CD4-positive, CD25-positive, alpha-beta regulatory T cell (primary cell): ENCODE measurements around the gene QDPR. TPM values are rescaled to one million over a fixed set of nuclear protein-coding genes. Genes with fewer than 3 reads are reported as not detected.

Experiments
- ATAC-seq, 2 donors: fragments of 150-1000 bp; cut with Tn5 transposase; one replicate each; pipeline ENCODE4 v1.10.0; 2021; ENCODE audit warnings: low read depth in 2 of 2, moderate number of reproducible peaks in 2 of 2, moderate library complexity in 1 of 2
- DNase-seq, 3 donors: peaks; one replicate each; pipeline versions ENCODE4 v3.0.0 to v3.0.0-alpha.2; 2012 to 2022; ENCODE audit warnings: mixed read lengths in 1 of 3
- H3K27ac ChIP-seq: one replicate; pipeline ENCODE4 v1.7.0; 2013; ENCODE audit warnings: mild to moderate bottlenecking, low read length; ENCODE audit not compliant: insufficient read depth, poor library complexity, severe bottlenecking
- H3K27me3 ChIP-seq: one replicate; pipeline ENCODE4 v1.7.0; 2013; ENCODE audit warnings: low read length; ENCODE audit not compliant: control insufficient read depth, insufficient read depth
- H3K36me3 ChIP-seq: one replicate; pipeline ENCODE4 v1.7.0; 2013; ENCODE audit warnings: mild to moderate bottlenecking, low read length, moderate library complexity; ENCODE audit not compliant: control insufficient read depth, insufficient read depth
- H3K4me1 ChIP-seq: 2 replicates; pipeline ENCODE4 v1.7.0; 2013; ENCODE audit warnings: mild to moderate bottlenecking, low read length; ENCODE audit not compliant: insufficient read depth, control insufficient read depth, poor library complexity, severe bottlenecking
- H3K4me3 ChIP-seq: one replicate; pipeline ENCODE4 v1.7.0; 2013; ENCODE audit warnings: low read depth, mild to moderate bottlenecking, low read length, moderate library complexity
- H3K9me3 ChIP-seq, 2 experiments: 1 replicate in 1 of 2; 2 replicates in 1 of 2; pipeline ENCODE4 v1.7.0; 2013; ENCODE audit warnings: low read length in 2 of 2, mild to moderate bottlenecking in 1 of 2, moderate library complexity in 1 of 2; ENCODE audit not compliant: control insufficient read depth in 2 of 2
- H3K27ac Mint-ChIP-seq, 3 donors: one replicate each; pipeline ENCODE4 v1.8.0; 2020 to 2022; ENCODE audit warnings: mild to moderate bottlenecking in 3 of 3, mixed read lengths in 3 of 3, moderate library complexity in 2 of 3
- H3K27me3 Mint-ChIP-seq: one replicate; pipeline ENCODE4 v1.8.0; 2022; ENCODE audit warnings: mild to moderate bottlenecking, mixed read lengths
- H3K36me3 Mint-ChIP-seq: one replicate; pipeline ENCODE4 v1.8.0; 2020; ENCODE audit warnings: mixed read lengths
- H3K4me1 Mint-ChIP-seq, 4 donors: one replicate each; pipeline ENCODE4 v1.8.0; 2020 to 2022; ENCODE audit warnings: mixed read lengths in 4 of 4, mild to moderate bottlenecking in 1 of 4
- H3K4me3 Mint-ChIP-seq, 4 donors: one replicate each; pipeline ENCODE4 v1.8.0; 2020 to 2022; ENCODE audit warnings: mild to moderate bottlenecking in 4 of 4, mixed read lengths in 4 of 4, moderate library complexity in 3 of 4
- H3K9me3 Mint-ChIP-seq, 7 donors: one replicate each; pipeline ENCODE4 v1.8.0; 2020 to 2022; ENCODE audit warnings: mixed read lengths in 7 of 7, mild to moderate bottlenecking in 3 of 7, moderate library complexity in 2 of 7
- polyA plus RNA-seq, 4 donors: library from polyadenylated mRNA; unstranded; fragments of 300-500 nt; fragmentation: Illumina TruSeq; gene quantifications; one replicate each; pipeline ENCODE4 v1.2.3, GENCODE V29; 2021
- total RNA-seq: library from RNA; stranded (reverse); gene quantifications from one replicate; pipeline ENCODE4 v1.2.3, GENCODE V29; 2022

Gene QDPR
- total RNA-seq = 7.0 TPM
- 10 to 100 TPM; 21.9 to 42.8 (median 30.0) TPM for polyA plus RNA-seq

DNA sequence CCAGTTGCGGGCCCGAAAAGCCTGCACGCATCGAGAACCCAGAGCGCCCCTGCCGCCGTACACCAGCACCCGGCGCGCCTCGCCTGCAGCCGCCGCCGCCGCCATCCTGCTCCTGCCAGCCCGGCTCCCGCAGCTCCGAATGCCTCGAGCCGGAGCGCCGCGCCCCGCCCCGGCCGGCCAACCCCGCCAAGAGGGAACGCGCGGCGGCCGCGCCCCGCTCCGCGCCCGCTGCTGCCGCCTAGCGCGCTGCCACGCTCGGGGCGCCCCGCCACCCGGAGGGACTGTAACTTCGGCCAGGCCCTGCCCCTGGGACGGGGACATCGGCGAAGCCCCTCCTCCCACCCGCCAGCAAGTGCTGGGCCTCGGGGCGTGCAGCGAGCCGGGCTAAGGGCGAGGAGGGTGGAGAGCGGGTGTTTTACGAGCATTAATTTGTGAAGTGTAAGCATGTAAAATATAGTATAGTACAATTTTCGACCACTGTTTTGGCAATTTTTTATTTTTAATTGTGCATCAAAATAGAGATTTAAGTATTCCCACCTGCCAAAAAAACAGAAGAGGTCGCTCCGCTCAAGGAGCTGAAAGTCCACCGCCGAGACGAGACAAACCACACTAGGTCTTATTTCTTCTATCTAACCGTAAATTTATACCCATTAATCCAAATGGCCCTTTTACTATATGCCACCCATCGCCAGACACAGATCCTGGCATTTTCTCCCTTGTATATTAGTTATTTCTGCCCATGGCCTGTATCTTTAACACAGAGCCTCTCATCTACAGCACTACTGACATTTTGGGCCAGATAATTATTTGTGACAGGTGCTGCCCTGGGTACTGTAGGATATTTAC lies at the start of gene QDPR:
QDPR (minus strand) TSS at position 141 of the 846 bp plus-strand sequence; CDS start at position 105, 36 bp downstream.
- Histone ChIP-seq H3K27me3 (peaks cover 13% of the 10 kb centered on the region), H3K36me3 (peaks cover 5% of the 10 kb centered on the region), H3K4me3 (peak within 1 kb of the TSS; percentile 93), H3K4me1 (peaks cover 16% of the 10 kb centered on the region), H3K27ac (no peak within 1 kb of the TSS), H3K9me3 (no peaks in the 10 kb centered on the region)
- Mint-ChIP-seq H3K4me1 (peaks cover 7 to 40% (median 27%) of the 10 kb centered on the region in 4 donors), H3K27me3 (peaks cover 14% of the 10 kb centered on the region), H3K27ac (peak within 1 kb of the TSS; percentile 84 to 94 (median 87)), H3K36me3 (peaks cover 9% of the 10 kb centered on the region), H3K4me3 (peak within 1 kb of the TSS; percentile 88 to 98 (median 93)), H3K9me3 (no peaks in the 10 kb centered on the region)
- peak; percentile 84 to 88 for ATAC-seq
- peak; percentile 46 to 77 (median 57) for DNase-seq

DNA sequence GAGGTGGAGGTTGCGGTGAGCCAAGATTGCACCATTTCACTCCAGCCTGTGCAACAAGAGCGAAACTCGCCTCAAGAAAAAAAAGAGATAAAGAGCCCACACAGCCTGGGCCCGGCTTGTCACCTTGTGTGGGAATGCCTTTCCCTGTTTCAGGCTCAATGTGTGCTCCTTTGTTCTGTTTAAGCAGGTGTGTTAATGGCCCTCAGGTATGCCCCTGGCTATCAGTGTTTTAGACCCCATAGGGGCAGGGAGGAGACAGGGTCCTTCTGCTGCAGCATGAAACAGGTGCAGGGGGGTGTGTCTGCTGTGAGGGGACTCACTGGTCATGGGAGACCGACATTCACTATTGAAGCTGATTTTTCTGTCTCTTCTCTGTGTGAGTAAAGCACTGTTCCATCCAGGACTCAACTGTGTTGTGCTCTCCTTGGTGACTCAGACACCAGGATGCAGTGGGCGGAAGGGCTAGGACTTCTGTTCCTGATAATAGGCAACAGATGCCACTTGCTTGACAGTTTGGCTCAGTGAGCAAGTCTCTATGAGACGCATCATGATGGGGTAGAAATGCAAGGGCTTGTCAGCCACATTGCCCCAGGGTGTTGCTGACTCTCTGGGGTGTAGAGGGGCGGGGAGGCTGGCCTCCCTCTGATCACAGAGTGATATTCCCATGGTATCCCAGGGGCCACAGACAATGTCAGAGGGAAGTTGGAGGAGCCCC lies 49.5 kb upstream of the QDPR start:
- Mint-ChIP-seq H3K27me3 (peaks cover 8% of the 10 kb centered on the region), H3K9me3 (no peaks in the 10 kb centered on the region)

DNA sequence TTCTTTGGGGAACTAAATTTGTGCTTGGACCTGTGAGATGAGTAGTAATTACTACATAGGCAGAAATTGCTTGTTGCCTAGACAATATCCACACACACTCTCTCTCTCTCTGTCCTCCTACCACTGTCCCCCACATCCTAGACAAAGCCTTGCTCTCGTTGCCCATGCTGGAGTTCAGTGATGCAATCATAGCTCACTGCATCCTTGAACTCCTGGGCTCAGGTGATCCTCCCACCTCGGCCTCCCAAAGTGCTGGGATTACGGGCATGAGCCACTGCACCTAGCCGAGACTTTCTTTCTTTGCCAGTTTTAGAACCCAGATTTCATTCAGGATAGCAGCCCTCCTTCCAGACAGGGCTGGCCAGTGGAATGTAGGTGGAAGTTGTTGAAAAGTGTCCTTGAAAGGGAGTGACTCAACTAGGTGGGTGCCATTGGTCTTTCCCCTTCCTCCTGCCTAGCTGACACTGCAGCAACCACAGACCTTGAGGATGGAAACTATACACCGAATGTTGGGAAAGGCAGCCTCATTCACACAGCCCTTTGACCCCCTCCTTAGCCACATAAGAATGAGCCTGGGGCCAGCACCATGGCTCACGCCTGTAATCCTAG lies 48.3 kb upstream of the QDPR start:
- Mint-ChIP-seq H3K36me3 (no peaks in the 10 kb centered on the region), H3K4me3 (no peak overlapping the region), H3K9me3 (no peaks in the 10 kb centered on the region), H3K27ac (no peak overlapping the region), H3K27me3 (peaks cover 14% of the 10 kb centered on the region), H3K4me1 (no peaks in the 10 kb centered on the region)
- Histone ChIP-seq H3K36me3 (no peaks in the 10 kb centered on the region), H3K9me3 (no peaks in the 10 kb centered on the region), H3K27me3 (no peaks in the 10 kb centered on the region), H3K27ac (no peak overlapping the region), H3K4me1 (no peaks in the 10 kb centered on the region), H3K4me3 (no peak overlapping the region)
- DNase-seq = no peak
- ATAC-seq = no peak

More for the DNA sequence above, 49.5 kb upstream of the QDPR start:
- Histone ChIP-seq H3K27ac (no peak overlapping the region), H3K36me3 (no peaks in the 10 kb centered on the region), H3K27me3 (no peaks in the 10 kb centered on the region), H3K4me3 (no peak overlapping the region), H3K4me1 (no peaks in the 10 kb centered on the region), H3K9me3 (no peaks in the 10 kb centered on the region)
- DNase-seq (no peak), ATAC-seq (no peak)
- H3K4me1 Mint-ChIP-seq = no peaks in the 10 kb centered on the region
- H3K27ac Mint-ChIP-seq = no peak overlapping the region
- H3K36me3 Mint-ChIP-seq = no peaks in the 10 kb centered on the region
- no peak overlapping the region for H3K4me3 Mint-ChIP-seq

DNA sequence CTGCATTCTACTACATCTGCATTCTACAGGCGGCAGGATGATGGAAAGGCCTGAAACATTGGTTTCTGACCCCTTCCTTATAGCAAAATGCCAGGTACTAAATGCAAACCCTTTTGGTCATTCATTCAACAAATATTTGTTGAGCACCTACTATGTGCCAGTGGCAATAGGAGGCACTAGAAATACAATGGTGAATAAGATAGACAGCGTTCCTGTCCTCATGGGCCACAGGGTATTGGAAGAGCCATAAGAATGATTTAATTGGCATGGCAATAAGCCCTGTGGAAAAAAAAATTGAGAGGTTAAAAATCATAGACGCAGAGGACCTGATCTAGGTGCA lies 47.8 kb upstream of the QDPR start:
- Mint-ChIP-seq H3K36me3 (no peaks in the 10 kb centered on the region), H3K4me3 (no peak overlapping the region), H3K27ac (no peak overlapping the region), H3K4me1 (no peaks in the 10 kb centered on the region), H3K9me3 (no peaks in the 10 kb centered on the region), H3K27me3 (peaks cover 19% of the 10 kb centered on the region)
- H3K36me3 ChIP-seq = no peaks in the 10 kb centered on the region
- H3K9me3 ChIP-seq = no peaks in the 10 kb centered on the region
- no peaks in the 10 kb centered on the region for H3K27me3 ChIP-seq
- ATAC-seq (no peak), DNase-seq (no peak)
- H3K4me1 ChIP-seq = no peaks in the 10 kb centered on the region
- H3K4me3 ChIP-seq = no peak overlapping the region
- H3K27ac ChIP-seq = no peak overlapping the region

DNA sequence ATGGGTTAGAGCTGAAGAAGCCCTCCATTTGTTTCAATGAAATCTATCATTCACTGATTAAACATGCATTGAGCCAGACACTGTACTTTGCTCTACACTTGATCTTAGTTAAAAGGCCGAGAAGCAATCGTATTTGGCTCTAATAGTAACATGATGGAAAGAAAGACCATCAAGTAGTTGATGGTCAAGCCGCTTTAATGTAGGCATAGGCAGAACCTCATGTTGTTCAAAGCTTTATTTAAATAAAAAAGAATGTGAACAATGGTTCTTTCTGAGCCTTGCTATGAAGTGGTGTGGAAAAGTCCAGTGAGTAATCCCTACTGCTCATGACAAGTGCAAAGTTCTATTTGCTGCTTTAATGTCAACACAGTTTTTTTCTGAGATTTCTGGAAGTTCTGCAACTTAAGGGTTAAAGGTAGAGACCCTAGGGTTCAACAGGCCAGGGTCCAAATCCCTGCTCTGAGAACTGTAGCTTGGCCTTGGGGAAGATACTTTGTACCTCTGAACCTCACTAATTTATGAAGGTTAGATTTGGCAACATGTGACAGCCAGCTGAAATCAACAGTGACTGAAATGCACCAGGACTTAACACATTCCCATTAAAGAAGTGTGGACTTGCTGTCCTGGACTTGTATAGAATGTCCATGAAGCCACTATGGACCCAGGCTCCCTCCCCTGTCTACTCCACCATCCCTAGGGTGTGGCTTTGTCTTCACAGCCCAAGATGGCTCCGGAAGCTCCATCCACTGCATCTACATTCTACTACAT lies 47.2 kb upstream of the QDPR start:
- Histone ChIP-seq H3K4me1 (no peaks in the 10 kb centered on the region), H3K9me3 (no peaks in the 10 kb centered on the region), H3K36me3 (no peaks in the 10 kb centered on the region), H3K27me3 (no peaks in the 10 kb centered on the region), H3K27ac (no peak overlapping the region), H3K4me3 (no peak overlapping the region)
- Mint-ChIP-seq H3K4me3 (no peak overlapping the region), H3K9me3 (no peaks in the 10 kb centered on the region), H3K27me3 (peaks cover 19% of the 10 kb centered on the region), H3K27ac (no peak overlapping the region), H3K36me3 (no peaks in the 10 kb centered on the region), H3K4me1 (no peaks in the 10 kb centered on the region)
- ATAC-seq (no peak), DNase-seq (no peak)

DNA sequence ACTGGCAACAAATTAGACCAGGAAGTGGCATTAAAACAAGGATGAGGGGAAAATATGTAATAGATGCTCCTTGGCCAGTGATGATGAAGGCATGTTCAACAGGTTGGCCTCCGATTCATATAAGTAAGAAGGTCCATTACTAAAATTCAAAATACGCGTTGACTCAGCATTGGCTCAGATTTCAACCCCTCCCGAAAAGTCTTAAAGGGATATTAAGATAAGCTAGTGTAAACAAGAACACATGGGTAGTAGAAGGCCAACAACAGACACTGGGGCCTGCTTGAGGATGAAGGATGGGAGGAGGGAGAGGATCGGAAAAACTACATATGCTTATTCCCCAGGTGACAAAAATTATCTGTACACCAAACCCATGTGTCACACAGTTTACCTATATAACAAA lies 46.0 kb upstream of the QDPR start:
- H3K27ac Mint-ChIP-seq = no peak overlapping the region
- no peak for ATAC-seq

DNA sequence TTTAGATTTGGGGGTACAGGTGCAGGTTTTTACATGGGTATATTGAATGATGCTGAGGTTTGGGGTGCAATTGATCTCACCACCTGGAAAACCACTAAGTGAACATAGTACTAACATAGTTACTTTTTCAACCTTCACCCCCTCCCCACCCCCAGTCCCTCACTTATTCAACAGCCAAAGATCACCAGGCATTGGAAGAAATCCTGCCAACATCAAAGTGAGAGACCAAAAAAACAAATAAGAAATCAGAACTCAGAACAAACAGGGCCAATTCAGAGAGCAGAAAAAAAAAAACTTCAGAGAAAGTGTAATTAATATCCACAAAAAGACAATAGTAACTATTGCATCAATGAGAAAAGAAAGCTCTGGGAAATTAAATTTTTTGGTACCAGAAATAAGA lies 44.6 kb upstream of the QDPR start:
- Histone ChIP-seq H3K4me3 (no peak overlapping the region), H3K4me1 (no peaks in the 10 kb centered on the region), H3K9me3 (no peaks in the 10 kb centered on the region), H3K27ac (no peak overlapping the region), H3K36me3 (no peaks in the 10 kb centered on the region), H3K27me3 (peaks cover 3% of the 10 kb centered on the region)
- H3K4me3 Mint-ChIP-seq = peak overlapping the region in 1 of 4 donors; percentile 13
- no peak overlapping the region for H3K27ac Mint-ChIP-seq
- DNase-seq = no peak
- H3K4me1 Mint-ChIP-seq = no peaks in the 10 kb centered on the region
- H3K27me3 Mint-ChIP-seq = peaks cover 25% of the 10 kb centered on the region
- no peaks in the 10 kb centered on the region for H3K36me3 Mint-ChIP-seq
- peaks cover 0 to 3% (median 0%) of the 10 kb centered on the region in 7 donors for H3K9me3 Mint-ChIP-seq
- no peak for ATAC-seq

More for the DNA sequence above, 46.0 kb upstream of the QDPR start:
- Histone ChIP-seq H3K9me3 (no peaks in the 10 kb centered on the region), H3K4me3 (no peak overlapping the region), H3K4me1 (no peaks in the 10 kb centered on the region), H3K27ac (no peak overlapping the region), H3K36me3 (no peaks in the 10 kb centered on the region), H3K27me3 (no peaks in the 10 kb centered on the region)
- Mint-ChIP-seq H3K9me3 (peaks cover 0 to 3% (median 0%) of the 10 kb centered on the region in 7 donors), H3K36me3 (no peaks in the 10 kb centered on the region), H3K27me3 (peaks cover 25% of the 10 kb centered on the region), H3K4me1 (no peaks in the 10 kb centered on the region), H3K4me3 (no peak overlapping the region)
- no peak for DNase-seq
